Mesenteric fat pad (tissue), 1 donor: ENCODE results near the gene KRTAP10-2. TPM values are rescaled to one million over a fixed set of nuclear protein-coding genes. Genes with fewer than 3 reads are reported as not detected.
"Not testable (repeated sequence)": the region's sequence is repeated elsewhere in the genome, so short reads cannot be mapped to it uniquely, and the experiment has no call there.

Experiments used
- DNase-seq: peaks from one replicate; pipeline ENCODE4 v3.0.0-alpha.2; 2020; ENCODE audit warnings: low spot score
- total RNA-seq: library from RNA; stranded (reverse); fragmentation: NEBNext Ultra II Directional; extraction: Animal tissue kit (Norgen Biotek cat#: 25700); gene quantifications from one replicate; pipeline ENCODE4 v1.2.1, GENCODE V29; 2021
- donor health status: DM: yes; HTN: yes; CAD: no.

KRTAP10-2 gene
- total RNA-seq, 1 donor from 2014 or later, result not detected

GRCh38 chr21:44503006-44503889, 48.1 kb downstream of the KRTAP10-2 start:
- not testable (repeated sequence) for DNase-seq

GRCh38 chr21:44502171-44502958, 48.9 kb downstream of the KRTAP10-2 start:
- no peak for DNase-seq

Other genes with a start within 250 kb of the KRTAP10-2 start
- gene CFAP410, start 212.1 kb downstream of the KRTAP10-2 start, total RNA-seq, result 17.4 TPM
- gene TRPM2, start 197.9 kb downstream of the KRTAP10-2 start, total RNA-seq, result 12.0 TPM
- 3.8 TPM for gene LRRC3, start 96.0 kb downstream of the KRTAP10-2 start, total RNA-seq
- not detected for gene KRTAP10-1, start 11.3 kb downstream of the KRTAP10-2 start, total RNA-seq
- not detected for gene KRTAP10-3, start 7.3 kb upstream of the KRTAP10-2 start, total RNA-seq
- gene KRTAP10-4, start 22.2 kb upstream of the KRTAP10-2 start, total RNA-seq, result not detected
- gene KRTAP10-5, start 29.1 kb upstream of the KRTAP10-2 start, total RNA-seq, result not detected
- not detected for gene KRTAP10-6, start 41.0 kb upstream of the KRTAP10-2 start, total RNA-seq
- gene KRTAP10-7, start 49.1 kb upstream of the KRTAP10-2 start, total RNA-seq, result not detected
- gene KRTAP10-8, start 60.6 kb upstream of the KRTAP10-2 start, total RNA-seq, result not detected
- not detected for gene KRTAP10-9, start 75.6 kb upstream of the KRTAP10-2 start, total RNA-seq
- gene KRTAP10-10, start 85.9 kb upstream of the KRTAP10-2 start, total RNA-seq, result not detected
- not detected for gene KRTAP10-11, start 94.9 kb upstream of the KRTAP10-2 start, total RNA-seq
- gene KRTAP12-4, start 103.2 kb upstream of the KRTAP10-2 start, total RNA-seq, result not detected
- not detected for gene KRTAP12-3, start 106.4 kb upstream of the KRTAP10-2 start, total RNA-seq
- gene KRTAP12-2, start 115.4 kb upstream of the KRTAP10-2 start, total RNA-seq, result not detected
- gene KRTAP12-1, start 130.7 kb upstream of the KRTAP10-2 start, total RNA-seq, result not detected
- gene KRTAP10-12, start 145.7 kb upstream of the KRTAP10-2 start, total RNA-seq, result not detected
- not detected for gene TSPEAR, start 160.1 kb upstream of the KRTAP10-2 start, total RNA-seq